Right lung (tissue), 5 donors: ENCODE data around the gene GRIK2. TPM values are rescaled to one million over a fixed set of nuclear protein-coding genes. Genes with fewer than 3 reads are reported as not detected.

Source experiments
- DNase-seq, 2 donors: peaks; one replicate each; pipeline ENCODE4 v3.0.0-alpha.2; 2013
- polyA plus RNA-seq, 5 donors: library from polyadenylated mRNA; unstranded; fragments of 120-200 nt; gene quantifications; one replicate each; pipeline versions ENCODE4 v1.2.1 to v1.2.3, GENCODE V29; 2013; ENCODE audit warnings: inconsistent platforms in 1 of 5, low replicate concordance in 1 of 5; ENCODE audit not compliant: insufficient read length in 5 of 5, insufficient read depth in 1 of 5

GRIK2 gene
- polyA plus RNA-seq, 5 donors, result 0.58 to 0.90 (median 0.69) TPM

GRCh38 chr6:101539510-101540245 lies 146.2 kb downstream of the GRIK2 start:
- DNase-seq, result no peak

GRCh38 chr6:101541894-101542293 lies 148.4 kb downstream of the GRIK2 start:
- no peak for DNase-seq

- DNase-seq, result no peak
Observed at GRCh38 chr6:101543796-101544195, 150.3 kb downstream of the GRIK2 start.

GRCh38 chr6:101544286-101544685 lies 150.8 kb downstream of the GRIK2 start:
- no peak for DNase-seq

GRCh38 chr6:101545191-101545590 lies 151.7 kb downstream of the GRIK2 start:
- no peak for DNase-seq

- DNase-seq, result no peak
Observed at GRCh38 chr6:101550451-101550850, 156.9 kb downstream of the GRIK2 start.

GRCh38 chr6:101554231-101554630 lies 160.7 kb downstream of the GRIK2 start:
- DNase-seq, result no peak

GRCh38 chr6:101558712-101559111 lies 165.2 kb downstream of the GRIK2 start:
- no peak for DNase-seq

GRCh38 chr6:101572627-101573026 lies 179.1 kb downstream of the GRIK2 start:
- no peak for DNase-seq

- DNase-seq, result no peak
Observed at GRCh38 chr6:101577091-101577490, 183.6 kb downstream of the GRIK2 start.

- no peak for DNase-seq
Observed at GRCh38 chr6:101578306-101578705, 184.8 kb downstream of the GRIK2 start.

- no peak for DNase-seq
Observed at GRCh38 chr6:101582792-101583191, 189.3 kb downstream of the GRIK2 start.

- DNase-seq, result no peak
Observed at GRCh38 chr6:101585501-101585900, 192.0 kb downstream of the GRIK2 start.

- DNase-seq, result no peak
Observed at GRCh38 chr6:101588343-101588742, 194.8 kb downstream of the GRIK2 start.

- DNase-seq, result no peak
Observed at GRCh38 chr6:101595276-101595675, 201.8 kb downstream of the GRIK2 start.

GRCh38 chr6:101597693-101598092 lies 204.2 kb downstream of the GRIK2 start:
- no peak for DNase-seq

GRCh38 chr6:101605426-101605825 lies 211.9 kb downstream of the GRIK2 start:
- no peak for DNase-seq

- DNase-seq, result no peak
Observed at GRCh38 chr6:101605874-101606273, 212.4 kb downstream of the GRIK2 start.

- DNase-seq, result no peak
Observed at GRCh38 chr6:101607111-101607690, 213.7 kb downstream of the GRIK2 start.

GRCh38 chr6:101608703-101609102 lies 215.2 kb downstream of the GRIK2 start:
- DNase-seq, result no peak

- DNase-seq, result no peak
Observed at GRCh38 chr6:101613556-101613955, 220.0 kb downstream of the GRIK2 start.

- DNase-seq, result no peak
Observed at GRCh38 chr6:101614774-101615173, 221.3 kb downstream of the GRIK2 start.

GRCh38 chr6:101626269-101626668 lies 232.8 kb downstream of the GRIK2 start:
- DNase-seq, result no peak

GRCh38 chr6:101630941-101631340 lies 237.4 kb downstream of the GRIK2 start:
- DNase-seq, result peak in 1 of 2 donors; percentile 5
